GM18498 (cell line): ENCODE data around the gene SIL1.
"Not testable (repeated sequence)": the region's sequence is repeated elsewhere in the genome, so short reads cannot be mapped to it uniquely, and the experiment has no call there.

Experiments
- ATAC-seq: cut with Tn5 transposase; IDR thresholded peaks from one replicate; pipeline ENCODE4 v1.9.1; 2021; ENCODE audit warnings: mild to moderate bottlenecking, moderate library complexity; ENCODE audit not compliant: unreplicated experiment

The SIL1 gene

DNA sequence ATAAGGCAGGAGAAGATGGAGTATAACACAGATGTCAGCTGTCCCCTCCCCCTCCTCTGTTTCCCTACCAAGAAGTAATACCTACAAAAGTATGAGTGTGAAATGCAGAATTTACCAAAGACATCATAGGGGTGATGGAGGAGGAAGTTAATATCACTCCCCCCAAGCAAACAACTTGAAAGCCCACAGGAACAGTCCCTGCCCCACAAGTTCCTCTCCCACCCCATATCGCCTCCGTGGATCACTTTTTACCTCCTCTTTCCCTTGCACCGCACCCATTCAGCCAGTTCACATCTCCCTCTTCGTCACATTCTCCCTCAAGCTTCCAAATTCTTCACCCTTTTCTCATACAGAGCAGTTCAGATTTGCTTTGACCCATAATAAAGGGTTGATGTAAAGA, 7.0 kb upstream of the SIL1 start:
- no peak for ATAC-seq

DNA sequence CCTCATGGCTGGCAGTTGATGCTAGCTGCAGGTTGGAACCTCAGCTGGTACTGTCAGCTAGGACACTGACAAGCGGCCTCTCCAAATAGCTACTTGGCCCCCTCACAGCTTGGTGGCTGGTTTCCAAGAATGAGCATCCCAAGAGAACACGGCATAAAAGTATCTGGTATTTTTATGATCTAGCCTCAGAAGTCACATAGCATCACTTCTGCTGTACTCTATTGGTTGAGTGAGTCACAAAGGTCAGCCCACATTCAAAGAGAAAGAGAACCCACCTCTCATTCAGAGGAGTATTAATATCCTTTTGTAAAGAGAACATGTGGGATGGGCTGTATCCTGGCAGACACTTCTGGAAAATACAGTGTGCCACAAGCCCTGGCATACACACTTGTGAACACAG, 6.0 kb upstream of the SIL1 start:
- ATAC-seq: no peak

DNA sequence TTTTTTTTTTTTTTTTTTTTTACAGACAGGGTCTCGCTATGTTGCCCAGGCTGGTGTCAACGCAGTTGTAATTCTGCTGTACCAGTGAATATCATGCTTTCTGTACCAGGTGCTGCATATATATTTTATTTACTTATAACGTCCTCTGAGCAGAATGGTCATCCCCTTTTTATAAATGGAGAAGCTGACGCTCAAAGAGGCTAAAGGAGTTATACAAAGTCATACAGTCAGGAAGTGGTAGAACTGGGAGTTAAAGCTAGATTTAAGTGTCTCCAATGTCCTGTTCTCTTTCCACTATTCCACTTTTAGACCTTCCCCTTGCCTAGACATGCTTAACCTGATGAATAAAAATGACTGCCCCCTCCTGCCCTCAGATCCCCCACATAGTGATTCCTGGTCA, 1.2 kb upstream of the SIL1 start:
- no peak for ATAC-seq

DNA sequence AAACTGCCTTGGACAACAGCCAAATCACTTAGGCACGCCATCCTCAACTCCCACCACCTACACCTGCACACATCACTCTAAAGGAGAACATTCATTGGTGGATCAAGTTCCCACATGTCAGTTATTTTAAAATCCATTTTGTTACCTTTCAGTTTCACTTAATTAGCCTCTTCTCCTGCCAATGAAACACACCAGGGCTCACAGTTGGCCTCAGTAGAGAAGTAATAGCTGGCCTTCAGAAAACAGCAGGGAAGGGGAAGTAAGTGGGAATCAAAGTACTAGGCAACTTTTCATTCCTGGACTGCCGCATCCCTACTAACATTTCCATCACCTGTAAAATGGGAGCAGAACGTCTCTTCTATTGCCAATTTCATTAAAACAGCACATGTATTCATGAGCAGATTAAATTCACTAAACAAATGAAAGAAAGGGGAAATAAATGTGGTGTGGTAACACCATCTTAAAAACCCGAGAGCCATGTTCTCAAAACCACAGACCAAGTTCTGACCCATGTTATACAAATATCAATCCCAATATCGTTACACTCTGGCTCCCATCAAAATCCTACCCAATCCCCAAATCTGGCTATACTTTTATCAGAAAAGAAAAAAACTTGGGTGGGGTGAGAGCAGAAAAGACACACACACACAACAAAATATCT, 1.7 kb downstream of the SIL1 start:
- ATAC-seq: no peak

DNA sequence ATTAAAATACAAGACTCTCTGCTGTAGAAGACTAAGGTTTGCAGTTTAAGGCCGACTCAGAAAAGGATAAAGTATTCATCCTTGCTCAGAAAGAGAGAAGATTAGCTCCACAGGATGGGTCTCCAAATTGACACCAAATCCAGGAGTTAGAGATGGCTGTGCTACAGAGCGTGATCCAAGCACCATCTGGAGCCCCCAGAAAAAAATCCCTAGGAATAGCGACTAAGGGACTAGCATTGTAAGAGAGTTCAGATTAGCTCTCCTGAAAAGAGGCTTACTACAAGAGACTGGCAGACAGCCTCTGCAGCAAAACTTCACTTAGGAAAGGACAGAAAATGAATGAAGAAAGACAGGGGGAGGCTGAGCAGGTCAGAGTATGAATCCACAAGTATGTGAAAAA, 3.7 kb downstream of the SIL1 start:
- ATAC-seq: no peak

DNA sequence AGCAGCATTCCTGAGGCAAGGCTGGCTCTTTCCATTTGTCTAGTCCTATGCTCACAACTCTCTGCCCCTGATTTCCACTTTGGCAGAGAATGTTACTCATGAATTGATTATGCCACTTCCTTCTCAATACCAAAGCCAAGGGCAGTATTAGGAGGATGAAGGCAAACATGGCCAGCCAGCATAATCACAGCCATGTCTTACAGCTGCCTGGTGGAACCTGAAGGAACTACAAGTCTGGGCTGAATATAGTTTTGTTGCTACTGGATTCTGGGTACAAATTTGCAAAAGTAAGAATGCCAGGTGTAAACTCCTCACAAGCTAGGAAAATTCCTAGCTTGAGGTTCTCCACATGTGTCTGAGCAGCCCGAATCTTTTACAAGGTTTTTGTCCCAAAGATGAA, 4.2 kb downstream of the SIL1 start:
- no peak for ATAC-seq

DNA sequence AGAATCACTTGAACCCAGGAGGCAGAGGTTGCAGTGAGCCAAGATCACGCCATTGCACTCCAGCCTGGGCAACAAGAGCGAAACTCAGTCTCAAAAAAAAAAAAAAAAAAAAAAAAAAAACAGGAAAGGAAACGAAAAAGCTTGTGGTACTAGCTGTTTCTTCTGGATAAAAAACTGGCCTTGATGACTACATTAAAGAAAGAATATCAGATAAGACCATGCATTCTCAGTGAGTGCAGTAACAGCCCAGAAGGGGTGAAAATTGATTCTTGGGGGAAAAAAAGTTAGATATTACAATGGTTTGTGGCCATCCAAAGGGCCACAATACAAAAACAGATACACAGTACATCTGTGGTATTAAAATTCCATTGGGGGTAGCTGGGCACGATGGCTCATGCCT, 5.3 kb downstream of the SIL1 start:
- ATAC-seq: not testable (repeated sequence)

DNA sequence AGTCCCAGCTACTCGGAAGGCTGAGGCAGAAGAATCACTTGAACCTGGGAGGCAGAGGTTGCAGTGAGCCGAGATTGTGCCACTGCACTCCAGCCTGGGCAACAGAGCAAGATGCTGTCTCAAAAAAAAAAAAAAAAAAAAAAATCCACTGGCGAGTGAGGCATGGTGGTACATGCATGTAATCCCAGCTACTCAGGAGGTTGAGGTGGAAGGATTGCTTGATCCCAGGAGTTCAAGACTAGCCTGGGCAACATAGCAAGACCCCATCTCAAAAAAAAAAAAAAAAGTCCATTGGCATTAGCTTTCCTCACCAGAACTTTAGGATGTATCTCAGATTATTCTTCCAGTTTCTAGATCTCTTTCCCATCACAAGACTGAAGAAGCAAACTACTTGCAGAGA, 6.2 kb downstream of the SIL1 start:
- ATAC-seq: not testable (repeated sequence)

DNA sequence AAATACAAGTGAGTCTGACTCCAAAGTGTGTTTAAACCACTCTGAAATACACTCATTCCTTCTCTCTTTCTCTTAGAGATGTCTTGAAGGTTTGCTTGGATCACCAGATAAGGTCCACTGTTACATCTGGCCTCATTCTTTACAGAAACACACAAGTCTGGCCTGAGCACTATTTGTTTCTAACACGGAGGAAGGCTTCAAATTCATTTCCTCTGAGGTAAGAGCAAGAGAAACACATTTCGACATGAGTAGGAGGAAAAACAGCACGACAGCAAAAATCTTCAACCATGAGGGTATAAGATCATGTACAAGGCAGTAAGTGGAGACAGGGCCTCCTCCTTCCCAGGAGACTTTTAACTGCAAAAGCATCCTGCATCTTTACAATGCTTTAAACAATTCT, 8.0 kb downstream of the SIL1 start:
- ATAC-seq: no peak

DNA sequence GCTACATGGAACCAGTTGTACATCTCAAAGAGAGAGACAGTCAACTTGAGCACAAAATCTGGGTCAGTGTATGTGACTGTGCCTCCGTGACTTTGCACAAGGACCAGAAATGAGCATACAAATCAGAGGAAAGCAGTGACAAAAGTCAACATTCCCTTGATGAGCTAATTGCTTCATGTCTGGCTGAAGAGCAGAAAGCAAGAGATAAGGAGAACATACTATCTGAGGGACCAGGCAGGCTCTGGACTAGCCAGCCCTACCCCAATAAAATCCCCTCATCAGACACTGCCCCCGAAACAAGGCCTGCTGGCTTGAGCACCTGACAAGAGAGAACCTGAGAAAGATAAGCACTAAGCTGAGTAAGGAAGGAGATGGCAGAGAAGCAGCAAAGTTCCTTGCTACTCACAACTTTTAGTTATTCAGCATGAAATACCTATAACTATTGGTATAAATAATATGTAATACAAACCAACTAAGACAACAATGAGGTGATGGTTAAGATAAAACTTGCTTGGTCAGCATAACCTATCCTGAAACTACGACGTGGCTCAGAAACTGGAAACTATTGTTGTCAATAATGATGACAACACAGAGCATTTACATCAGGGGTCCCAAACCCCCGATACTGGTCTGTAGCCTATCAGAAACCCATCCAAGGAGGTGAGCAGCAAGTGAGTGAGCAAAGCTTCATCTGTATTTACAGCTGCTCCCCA, 9.5 kb downstream of the SIL1 start:
- no peak for ATAC-seq

DNA sequence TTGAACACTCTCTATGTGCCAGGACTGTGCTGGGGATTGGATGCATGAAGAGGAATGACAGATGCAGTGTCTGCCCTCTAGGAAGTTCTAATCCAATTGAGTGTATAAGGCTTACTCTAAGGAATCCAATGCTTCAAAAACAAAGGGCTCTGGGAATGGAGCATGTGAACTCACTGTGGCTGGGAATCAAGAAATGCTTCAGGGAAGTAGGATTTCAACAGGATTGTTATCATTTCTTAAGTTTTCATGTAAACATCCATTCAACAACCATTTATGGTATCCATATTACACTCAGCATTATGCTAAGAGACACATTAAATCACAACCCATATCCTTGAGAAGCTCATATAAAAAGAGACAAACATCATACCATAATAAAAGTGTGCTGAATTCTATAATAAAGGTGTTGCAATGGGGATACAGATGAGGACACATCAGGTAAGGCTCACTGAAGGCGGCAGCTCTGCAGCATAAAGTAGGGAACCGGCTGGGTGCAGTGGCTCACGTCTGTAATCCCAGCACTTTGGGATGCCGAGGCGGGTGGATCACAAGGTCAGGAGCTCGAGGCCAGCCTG, 11.3 kb downstream of the SIL1 start:
- no peak for ATAC-seq

DNA sequence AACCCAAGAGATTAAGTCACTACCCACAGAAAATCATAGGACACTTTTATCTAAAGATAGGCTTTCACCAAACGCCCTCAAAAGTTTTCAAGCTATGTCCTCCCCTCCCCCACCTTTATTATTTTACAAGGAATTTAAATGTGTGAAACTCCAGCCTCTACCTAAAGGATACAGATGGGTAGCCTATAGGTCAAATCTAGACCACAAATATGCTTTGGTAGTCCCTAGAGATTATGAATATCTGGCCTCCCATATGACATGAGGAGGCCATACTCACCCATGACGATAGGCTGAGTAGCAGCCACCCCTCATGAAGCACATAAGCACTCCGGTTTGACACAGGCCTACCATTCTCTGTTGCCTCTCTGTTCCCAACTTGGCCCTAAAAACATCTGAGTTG, 11.9 kb downstream of the SIL1 start:
- ATAC-seq: no peak

DNA sequence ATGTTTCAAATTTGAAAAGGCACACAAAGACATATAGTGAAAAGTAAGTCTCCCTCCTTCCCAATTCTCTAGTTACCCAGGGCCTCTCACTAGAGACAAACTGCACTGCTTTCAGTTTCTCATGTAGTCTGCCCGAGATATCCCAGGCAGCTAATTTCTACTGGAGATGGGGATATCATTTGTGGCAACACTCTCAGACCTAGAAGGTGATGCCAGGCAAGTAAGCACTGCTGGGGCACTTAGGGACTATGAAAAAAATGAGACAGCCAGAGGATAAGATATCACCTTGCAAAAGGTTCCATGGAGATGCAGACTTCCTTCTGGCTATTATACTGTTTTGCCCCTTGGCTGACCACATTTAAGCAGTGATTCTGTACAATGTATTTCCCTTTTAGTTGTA, 12.6 kb downstream of the SIL1 start:
- ATAC-seq: no peak

DNA sequence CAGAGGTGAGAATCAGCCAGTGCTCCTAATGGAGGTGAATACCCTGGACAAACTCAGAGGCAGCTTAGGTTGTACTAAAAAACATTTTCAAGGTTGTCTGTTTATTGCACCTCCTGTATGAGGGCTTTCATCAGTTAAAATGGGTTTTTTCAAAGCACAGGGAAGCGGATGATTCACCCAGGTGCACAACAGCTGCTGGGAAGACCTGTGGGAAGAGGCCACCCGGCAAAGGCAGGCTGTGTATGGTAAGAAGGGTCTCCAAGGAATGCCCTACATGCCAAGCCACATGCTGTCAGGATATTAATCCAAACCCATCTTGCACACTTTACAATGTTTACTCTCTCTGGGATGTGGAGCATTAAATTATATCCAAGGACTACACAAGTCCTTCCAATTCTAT, 14.7 kb downstream of the SIL1 start:
- no peak for ATAC-seq

DNA sequence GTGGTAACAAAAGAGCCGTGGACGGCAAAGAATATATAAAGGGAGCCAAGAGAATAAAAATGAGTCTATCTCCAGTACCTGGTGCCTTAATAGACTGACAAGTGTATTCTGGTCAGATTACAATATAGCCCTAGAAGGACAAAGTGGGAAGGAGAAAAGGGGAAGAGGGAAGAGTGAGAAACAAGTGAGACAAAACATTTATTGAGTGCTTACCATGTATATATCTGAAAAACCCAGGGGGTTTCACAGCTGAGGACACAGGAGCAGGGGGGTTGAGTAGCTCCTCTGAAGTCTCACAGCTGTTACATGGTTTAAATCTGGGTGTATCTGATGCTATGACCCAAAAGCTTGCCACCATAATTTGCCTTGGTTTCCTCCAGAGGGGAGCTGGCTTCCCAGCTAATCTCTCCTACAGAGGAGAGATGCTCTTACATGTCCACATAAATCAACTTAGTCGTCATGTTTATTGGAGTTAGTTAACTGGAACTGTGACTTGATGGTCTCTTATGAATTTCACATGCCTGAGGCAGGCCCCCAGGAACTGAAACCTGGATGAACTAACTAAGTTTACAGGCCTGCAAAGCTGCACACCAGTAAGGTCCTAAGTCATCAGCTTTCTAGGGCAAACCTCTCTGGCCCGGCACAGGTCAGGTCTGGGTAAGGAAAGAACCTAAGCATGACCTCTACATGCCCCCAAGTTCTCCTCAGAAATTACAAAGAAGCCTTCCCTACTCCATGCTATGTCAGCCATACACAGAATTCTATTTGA, 15.5 kb downstream of the SIL1 start:
- ATAC-seq: no peak

DNA sequence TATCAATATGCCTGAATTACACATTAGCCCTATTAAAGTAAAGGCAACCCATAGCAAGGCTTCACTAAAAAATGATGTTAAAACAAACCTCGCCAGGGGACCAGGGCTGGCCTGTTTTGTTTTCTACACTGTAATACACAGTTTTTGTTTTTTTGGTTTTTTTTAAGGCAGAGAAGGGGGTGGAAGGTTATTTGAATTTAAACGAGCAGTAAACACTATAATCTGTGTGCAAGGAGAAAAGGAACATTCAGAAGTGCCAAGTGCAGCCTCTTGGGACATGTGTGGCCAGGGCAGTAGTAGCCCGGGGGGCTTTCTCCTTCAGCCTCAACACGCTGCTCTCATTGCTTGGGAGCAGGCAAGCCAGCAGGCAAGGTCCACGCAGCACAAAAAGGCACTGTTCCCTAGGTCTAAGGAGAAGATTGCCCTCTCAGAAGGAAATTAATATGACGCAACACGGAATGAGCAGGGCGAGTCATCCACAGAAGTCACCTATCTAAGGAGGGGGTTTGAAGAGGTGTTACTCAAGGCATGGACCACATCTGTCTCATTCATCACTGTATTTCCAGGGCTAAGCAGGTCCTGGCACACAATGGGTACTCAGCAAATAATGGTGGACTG, 16.2 kb downstream of the SIL1 start:
- no peak for ATAC-seq

DNA sequence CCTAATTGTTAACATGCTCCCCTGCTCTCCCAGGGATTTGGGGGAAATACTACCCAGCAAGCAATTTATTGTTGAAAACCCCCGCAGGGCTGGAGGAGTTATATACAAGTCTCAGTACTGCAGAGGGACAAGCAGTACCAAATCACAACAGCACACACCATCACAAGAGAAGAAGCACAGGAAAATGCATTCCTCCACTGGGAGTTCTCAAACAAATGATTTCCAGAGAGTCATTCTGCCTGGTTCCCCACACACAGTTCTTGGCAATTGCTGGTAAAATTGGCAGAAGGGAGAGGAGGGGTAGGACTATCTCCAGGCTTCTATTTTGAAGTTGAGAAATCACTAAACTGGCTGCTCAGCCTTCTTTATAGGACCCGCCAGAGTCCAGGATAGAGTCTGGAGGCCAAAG, 16.8 kb downstream of the SIL1 start:
- ATAC-seq: no peak

DNA sequence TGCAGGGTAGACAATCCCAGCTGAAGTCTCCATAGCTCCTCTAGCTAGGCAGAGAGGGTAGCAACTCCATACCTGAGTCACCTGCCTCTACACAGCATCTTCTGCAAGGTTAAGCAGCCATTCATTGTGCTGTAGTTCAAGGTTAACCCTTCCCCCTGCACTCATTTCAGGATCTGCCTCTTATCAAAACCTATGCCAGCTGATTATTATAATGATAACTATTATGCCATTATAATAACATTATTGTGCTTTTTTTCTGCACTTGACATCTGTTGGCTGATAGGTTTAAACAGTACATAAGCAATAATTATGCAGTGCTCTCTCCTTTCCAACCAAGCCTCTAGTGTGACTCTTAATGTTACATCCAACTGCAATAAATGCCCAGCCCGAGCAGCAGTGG, 17.3 kb downstream of the SIL1 start:
- no peak for ATAC-seq

DNA sequence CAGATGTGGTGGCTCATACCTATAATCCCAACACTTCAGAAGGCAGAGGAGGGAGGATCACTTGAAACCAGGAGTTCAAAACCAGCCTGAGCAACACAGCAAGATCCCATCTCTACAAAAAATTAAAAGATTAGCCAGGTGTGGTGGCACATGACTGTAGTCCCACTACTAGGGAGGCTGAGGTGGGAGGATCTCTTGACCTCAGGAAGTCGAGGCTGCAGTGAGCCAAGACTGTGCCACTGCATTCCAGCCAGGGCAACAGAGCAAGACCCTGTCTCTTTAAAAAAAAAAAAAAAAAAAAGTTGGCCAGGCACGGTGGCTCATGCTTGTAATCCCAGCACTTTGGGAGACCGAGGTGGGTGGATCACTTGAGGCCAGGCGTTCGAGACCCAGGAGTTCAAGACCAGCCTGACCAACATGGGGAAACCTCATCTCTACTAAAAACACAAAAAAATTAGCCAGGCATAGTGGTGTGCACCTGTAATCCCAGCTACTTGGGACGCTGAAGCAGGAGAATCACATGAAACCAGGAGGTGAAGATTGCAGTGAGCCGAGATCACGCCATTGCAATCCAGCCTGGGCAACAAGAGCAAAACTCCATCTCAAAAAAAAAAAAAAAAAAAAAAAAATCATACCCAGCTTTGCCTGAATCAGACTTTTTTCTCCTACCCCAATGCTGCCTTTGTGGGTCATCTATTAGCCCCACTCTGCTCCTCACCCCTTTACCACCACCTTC, 18.2 kb downstream of the SIL1 start:
- ATAC-seq: not testable (repeated sequence)

DNA sequence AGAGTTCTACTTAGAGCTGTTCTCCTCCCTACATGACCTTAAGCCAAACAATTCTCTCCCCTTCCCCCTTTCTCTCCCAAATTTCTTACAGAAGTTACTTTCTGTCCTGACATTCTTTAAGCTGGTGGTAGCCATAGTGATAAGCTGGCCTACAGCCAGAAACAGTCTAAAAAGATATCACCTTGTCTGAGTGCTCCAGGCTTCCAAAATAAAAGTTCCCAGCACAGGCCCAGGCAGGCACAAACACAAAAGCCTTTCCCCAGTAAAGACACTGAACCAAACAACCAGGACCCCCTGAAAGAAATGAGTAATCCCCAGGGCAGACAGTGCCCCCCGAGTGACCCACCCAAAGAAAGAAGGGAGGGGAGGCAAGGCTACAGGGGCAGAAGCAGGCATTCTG, 19.2 kb downstream of the SIL1 start:
- no peak for ATAC-seq

DNA sequence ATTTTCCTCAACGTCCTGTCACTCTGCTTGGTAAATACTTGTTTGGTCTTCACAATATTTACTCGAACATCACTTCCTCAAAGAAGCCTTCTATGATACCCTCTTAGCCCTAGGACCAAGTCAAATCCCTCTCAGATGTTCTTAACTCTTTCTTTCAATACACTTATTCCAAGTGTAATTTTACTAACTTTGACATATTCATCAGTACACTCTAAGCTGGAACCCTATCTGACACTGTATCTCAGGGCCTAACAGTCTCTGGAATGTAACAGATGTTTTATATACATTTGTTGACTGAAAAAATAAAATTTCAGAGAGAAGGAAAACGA, 19.6 kb downstream of the SIL1 start:
- ATAC-seq: no peak
